ENCODE data around the gene CARD14. TPM values are rescaled to one million over a fixed set of nuclear protein-coding genes. Genes with fewer than 3 reads are reported as not detected.

Gene CARD14
- total RNA-seq, 1 donor from 2014 or later: 1.7 TPM

Other genes starting within 250 kb of the CARD14 start
- 96.2 and 96.5 TPM in 2 replicates for gene TBC1D16, start 134.2 kb upstream of the CARD14 start, total RNA-seq
- gene CCDC40, start 133.4 kb upstream of the CARD14 start, total RNA-seq: 22.7 and 23.8 TPM in 2 replicates
- gene GAA, start 68.4 kb upstream of the CARD14 start, total RNA-seq: 36.2 and 38.4 TPM in 2 replicates
- 135 and 141 TPM in 2 replicates for gene EIF4A3, start 22.9 kb upstream of the CARD14 start, total RNA-seq
- gene SGSH, start 50.3 kb downstream of the CARD14 start, total RNA-seq: 31.8 and 32.8 TPM in 2 replicates
- 23.6 and 27.7 TPM in 2 replicates for gene SLC26A11, start 50.4 kb downstream of the CARD14 start, total RNA-seq
- 29.6 and 31.9 TPM in 2 replicates for gene RNF213, start 90.8 kb downstream of the CARD14 start, total RNA-seq
- 34.9 and 38.0 TPM in 2 replicates for gene ENDOV, start 245.1 kb downstream of the CARD14 start, total RNA-seq